GM10266 (cell line): ENCODE measurements around the gene CCND2.

Experiments
- DNase-seq: peaks from one replicate; pipeline ENCODE4 v3.0.0; 2012; ENCODE audit errors: extremely low spot score
- TF ChIP-seq, protein P1 (sequence below): IDR thresholded peaks from 2 replicates; pipeline ENCODE4 v1.5.1; 2012; ENCODE audit warnings: mild to moderate bottlenecking, low read depth; ENCODE audit not compliant: control insufficient read depth, insufficient read depth; ENCODE audit errors: missing control alignments

CCND2 gene

DNA sequence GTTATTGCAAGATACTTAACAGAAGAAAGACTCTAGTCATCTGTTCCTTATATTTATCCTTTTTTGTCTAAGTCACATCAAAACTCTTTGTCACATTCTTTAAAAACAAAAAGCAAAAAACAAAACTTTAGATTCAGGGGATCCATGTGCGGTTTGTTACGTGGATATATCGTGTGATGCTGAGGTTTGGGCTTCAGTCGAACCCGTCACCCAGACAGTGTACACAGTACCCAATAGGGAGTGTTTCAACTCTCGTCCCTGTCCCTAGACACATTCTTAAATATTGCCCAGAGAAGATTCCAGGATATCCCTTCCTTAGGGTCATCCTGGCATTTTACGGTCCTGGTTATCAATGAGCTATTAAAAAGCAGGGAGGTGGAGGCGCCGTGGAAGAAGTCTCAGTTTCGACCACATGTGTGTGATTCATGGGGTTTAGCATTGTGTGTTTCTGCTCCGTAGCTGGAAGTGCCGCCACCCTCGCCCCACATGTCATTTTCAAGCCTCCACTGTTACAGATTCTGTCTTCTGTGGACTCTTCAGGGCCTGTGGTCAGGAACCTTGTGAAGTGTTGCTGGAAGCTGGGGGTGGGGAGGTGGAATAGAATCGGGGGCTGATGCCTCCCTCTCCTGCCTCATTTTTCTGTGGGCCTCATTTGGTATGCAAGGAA lies 19.9 kb downstream of the CCND2 start:
- DNase-seq, result no peak
- TF ChIP-seq, protein P1, sequence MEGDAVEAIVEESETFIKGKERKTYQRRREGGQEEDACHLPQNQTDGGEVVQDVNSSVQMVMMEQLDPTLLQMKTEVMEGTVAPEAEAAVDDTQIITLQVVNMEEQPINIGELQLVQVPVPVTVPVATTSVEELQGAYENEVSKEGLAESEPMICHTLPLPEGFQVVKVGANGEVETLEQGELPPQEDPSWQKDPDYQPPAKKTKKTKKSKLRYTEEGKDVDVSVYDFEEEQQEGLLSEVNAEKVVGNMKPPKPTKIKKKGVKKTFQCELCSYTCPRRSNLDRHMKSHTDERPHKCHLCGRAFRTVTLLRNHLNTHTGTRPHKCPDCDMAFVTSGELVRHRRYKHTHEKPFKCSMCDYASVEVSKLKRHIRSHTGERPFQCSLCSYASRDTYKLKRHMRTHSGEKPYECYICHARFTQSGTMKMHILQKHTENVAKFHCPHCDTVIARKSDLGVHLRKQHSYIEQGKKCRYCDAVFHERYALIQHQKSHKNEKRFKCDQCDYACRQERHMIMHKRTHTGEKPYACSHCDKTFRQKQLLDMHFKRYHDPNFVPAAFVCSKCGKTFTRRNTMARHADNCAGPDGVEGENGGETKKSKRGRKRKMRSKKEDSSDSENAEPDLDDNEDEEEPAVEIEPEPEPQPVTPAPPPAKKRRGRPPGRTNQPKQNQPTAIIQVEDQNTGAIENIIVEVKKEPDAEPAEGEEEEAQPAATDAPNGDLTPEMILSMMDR, result no peak

DNA sequence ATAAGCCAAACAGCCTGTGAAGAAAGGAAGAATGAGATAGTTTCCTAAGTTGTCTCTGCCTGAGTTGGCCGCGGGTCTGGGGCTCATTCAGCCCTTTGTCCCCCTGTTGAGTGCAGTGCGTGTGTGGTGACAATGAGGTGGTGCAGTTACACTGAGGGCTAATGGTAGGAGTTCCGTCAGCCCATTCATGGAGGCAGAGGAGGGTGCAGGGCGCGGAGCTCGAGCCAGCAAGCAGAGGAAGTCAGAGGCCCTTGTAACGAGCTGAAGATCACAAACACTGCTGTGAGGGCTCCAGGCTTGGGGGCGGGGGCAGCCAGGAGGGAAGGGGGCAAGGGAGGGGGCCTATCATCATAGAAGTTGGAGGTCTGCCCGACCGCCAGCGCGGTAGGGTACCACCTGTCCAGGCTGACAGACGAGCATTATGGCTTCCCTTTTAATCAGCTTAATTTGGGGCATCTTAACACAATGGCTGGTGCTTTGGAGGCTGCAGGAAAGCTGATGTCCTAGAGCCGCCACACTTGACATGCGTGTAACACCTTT lies 20.5 kb downstream of the CCND2 start:
- TF ChIP-seq, protein P1, result no peak
- no peak for DNase-seq

DNA sequence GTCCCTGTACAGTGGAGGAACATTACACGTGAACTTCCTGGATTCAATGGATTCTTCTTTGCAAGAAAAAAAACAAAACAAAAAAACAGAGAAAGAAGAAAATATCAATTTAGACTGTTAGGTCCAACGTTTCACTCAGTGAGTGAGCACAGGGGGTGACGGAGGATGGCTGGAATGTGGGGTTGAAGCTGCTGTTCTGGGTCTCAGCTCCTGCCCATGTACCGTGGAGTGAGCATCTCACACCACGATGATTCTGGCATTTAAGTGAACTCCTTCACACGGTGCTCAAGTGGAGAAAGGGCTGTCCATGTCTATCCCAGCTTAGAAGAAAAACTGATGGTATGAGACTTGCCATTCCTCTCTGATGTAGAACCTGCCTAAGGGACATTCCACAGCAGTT lies 23.2 kb downstream of the CCND2 start:
- DNase-seq, result no peak
- TF ChIP-seq, protein P1, result no peak

DNA sequence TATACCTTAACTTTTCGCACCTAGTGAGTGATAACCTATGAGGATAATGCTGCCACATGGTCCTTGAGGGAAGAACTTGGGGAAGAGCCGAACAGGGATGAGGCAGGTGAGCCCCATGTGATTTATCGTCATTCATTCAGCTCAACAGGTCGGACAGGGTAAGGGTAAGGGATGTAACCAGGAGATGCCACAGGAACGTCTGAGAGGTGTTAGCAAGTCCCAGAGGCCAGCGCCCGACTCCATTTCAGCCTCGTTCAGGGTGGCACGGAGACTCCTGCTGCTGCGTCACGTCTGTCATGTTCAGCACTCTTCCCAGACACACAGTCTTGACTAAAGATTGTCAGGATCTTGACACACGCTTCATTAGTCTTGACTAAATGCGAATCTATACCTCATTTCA lies 24.1 kb downstream of the CCND2 start:
- no peak for DNase-seq
- TF ChIP-seq, protein P1, result no peak

DNA sequence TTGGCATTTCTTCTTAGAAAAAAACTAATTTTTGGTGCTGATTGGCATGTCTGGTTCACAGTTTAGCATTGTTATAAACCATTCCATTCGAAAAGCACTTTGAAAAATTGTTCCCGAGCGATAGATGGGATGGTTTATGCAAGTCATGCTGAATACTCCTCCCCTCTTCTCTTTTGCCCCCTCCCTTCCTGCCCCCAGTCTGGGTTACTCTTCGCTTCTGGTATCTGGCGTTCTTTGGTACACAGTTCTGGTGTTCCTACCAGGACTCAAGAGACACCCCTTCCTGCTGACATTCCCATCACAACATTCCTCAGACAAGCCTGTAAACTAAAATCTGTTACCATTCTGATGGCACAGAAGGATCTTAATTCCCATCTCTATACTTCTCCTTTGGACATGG lies 27.3 kb downstream of the CCND2 start:
- DNase-seq, result no peak

DNA sequence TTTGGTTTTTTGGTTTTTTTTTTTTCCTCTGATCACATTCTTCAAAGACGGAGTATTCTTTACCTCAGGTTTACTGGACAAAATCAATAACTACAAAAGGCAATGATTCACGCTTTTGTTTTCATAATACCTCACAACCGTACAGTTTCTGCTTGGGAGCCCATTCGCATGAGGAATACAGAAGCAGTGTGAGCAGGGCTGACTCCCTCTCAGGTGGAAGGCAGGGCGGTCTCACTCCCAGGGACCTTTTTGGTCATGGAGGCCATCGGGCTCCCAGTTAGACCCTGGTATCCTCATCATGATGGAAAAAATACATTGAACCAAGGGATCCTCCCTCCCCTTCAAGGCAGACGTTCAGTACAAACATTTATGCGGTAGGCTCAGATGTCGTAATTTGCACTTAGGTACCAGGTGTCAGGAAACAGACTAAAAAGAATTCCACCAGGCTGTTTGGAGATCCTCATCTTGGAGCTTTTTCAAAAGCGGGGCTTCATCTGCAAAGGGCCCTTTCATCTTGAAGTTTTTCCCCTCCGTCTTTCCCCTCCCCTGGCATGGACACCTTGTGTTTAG lies 28.5 kb downstream of the CCND2 start:
- TF ChIP-seq, protein P1, result no peak
- no peak for DNase-seq

More for the DNA sequence above, 27.3 kb downstream of the CCND2 start:
- TF ChIP-seq, protein P1, result no peak

DNA sequence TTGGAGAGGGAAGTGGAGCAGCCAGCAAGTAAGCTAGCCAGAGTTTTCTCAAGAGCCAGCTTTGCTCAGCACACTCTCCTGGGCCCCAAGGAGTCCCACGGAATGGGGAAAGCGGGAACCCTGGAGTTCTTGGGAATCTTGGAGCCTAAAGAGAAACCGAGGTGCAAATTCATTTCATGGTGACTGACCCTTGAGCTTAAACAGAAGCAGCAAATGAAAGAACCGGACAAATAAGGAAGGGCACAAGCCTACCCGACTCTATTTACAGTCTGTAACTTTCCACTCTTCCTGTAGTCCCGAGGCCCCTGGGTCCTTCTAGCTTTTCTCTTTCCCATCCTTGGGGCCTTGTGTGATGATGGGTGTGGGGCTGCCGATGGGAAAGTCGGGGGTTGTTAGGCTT lies 29.3 kb downstream of the CCND2 start:
- no peak for DNase-seq
- TF ChIP-seq, protein P1, result no peak
